SK-N-MC (cell line): Measurements from ENCODE around the gene AAK1.

Experiments used
- EZH2 ChIP-seq: fragments of 200-600 bp; sonication (generic); IDR thresholded peaks from one replicate; pipeline ENCODE4 v1.6.1; 2017; ENCODE audit warnings: antibody characterized with exemption
- FOXP2 ChIP-seq: optimal IDR thresholded peaks from 2 replicates; pipeline ENCODE3; 2011; ENCODE audit warnings: mild to moderate bottlenecking, moderate library complexity; ENCODE audit not compliant: insufficient read depth; ENCODE audit errors: extremely low read length, control extremely low read depth
- POLR2AphosphoS5 ChIP-seq: IDR thresholded peaks from 2 replicates; pipeline ENCODE4 v1.6.1; 2012; ENCODE audit warnings: mild to moderate bottlenecking, low read depth, low read length, borderline replicate concordance

DNA sequence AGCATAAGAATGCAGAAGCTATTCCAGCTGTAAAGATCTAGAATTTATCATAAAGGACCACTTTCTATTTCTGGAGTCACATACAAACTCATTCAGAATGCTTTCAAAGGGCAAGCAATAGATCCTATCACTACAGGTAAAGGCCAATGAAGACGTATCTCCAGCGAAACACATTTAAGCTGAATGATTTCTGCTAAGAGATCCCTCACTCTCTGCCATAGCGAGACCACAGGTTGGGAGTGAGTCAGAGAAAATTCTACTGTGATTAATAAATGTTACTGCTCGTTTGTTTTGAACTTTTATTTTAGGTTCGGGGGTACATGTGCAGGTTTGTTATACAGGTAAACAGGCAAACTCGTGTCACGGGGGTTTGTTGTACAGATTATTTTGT, 133.8 kb downstream of the AAK1 start:
- TF ChIP-seq POLR2AphosphoS5 (no peak), EZH2 (no peak), FOXP2 (no peak)
